Panc1 (cell line): ENCODE results near the gene ZMYND15. TPM values are rescaled to one million over a fixed set of nuclear protein-coding genes. Genes with fewer than 3 reads are reported as not detected.

ENCODE experiments used
- ATAC-seq: fragments of 200-7000 bp; cut with Tn5 transposase; 2 replicates; pipeline ENCODE4 v1.9.1; 2020; ENCODE audit warnings: mild to moderate bottlenecking, moderate library complexity
- BruUV-seq: library from RNA; stranded (reverse); fragments of 400-500 nt; replicated peaks from 2 replicates; lab custom pipeline; 2021; lab: Mats Ljungman, UMichigan
- CTCF ChIA-PET: fragments of 300-600 bp; sonication (Branson Sonifier 250); formaldehyde crosslinking; loops from one replicate; lab custom pipeline; 2022; ENCODE audit warnings: antibody characterized with exemption; lab: Charles Lee
- POLR2A ChIA-PET: fragments of 300-600 bp; sonication (Branson Sonifier 250); formaldehyde crosslinking; loops from one replicate; lab custom pipeline; 2022; ENCODE audit warnings: antibody characterized with exemption; lab: Charles Lee
- DNase-seq: peaks from one replicate; pipeline ENCODE4 v3.0.0-alpha.2; 2010; ENCODE audit warnings: low read depth, low spot score
- H3K27ac ChIP-seq: 2 replicates; pipeline ENCODE4 v1.5.1; 2011; ENCODE audit warnings: mild to moderate bottlenecking, low read length, inconsistent platforms
- H3K27me3 ChIP-seq: fragments of 200-500 bp; sonication (Bioruptor generic); 2 replicates; pipeline ENCODE4 v1.6.0; 2014; ENCODE audit warnings: low read length, inconsistent platforms; ENCODE audit not compliant: control insufficient read depth, insufficient read depth
- H3K36me3 ChIP-seq: fragments of 200-500 bp; sonication (Bioruptor generic); 2 replicates; pipeline ENCODE4 v1.5.1; 2014; ENCODE audit warnings: inconsistent platforms, mild to moderate bottlenecking, low read length, moderate library complexity; ENCODE audit not compliant: control insufficient read depth, insufficient read depth
- H3K4me1 ChIP-seq: 2 replicates; pipeline ENCODE4 v1.5.1; 2011; ENCODE audit warnings: inconsistent platforms, mild to moderate bottlenecking, low read length, moderate library complexity; ENCODE audit not compliant: control insufficient read depth, insufficient read depth
- H3K4me3 ChIP-seq, 2 experiments: 2 replicates each; pipeline ENCODE4 v1.5.1; 2011 to 2012; ENCODE audit warnings: low read depth in 2 of 2, low read length in 2 of 2, mild to moderate bottlenecking in 2 of 2, inconsistent platforms in 1 of 2, moderate library complexity in 1 of 2
- H3K9me3 ChIP-seq: fragments of 200-500 bp; sonication (Bioruptor generic); 2 replicates; pipeline ENCODE4 v1.5.1; 2014; ENCODE audit warnings: low read depth, mild to moderate bottlenecking, inconsistent platforms, low read length, moderate library complexity; ENCODE audit not compliant: control insufficient read depth, insufficient read depth
- CTCF ChIP-seq: fragments of 450-650 bp; IDR thresholded peaks from 2 replicates; pipeline ENCODE4 v1.5.1; 2017; ENCODE audit warnings: mild to moderate bottlenecking
- POLR2AphosphoS5 ChIP-seq: IDR thresholded peaks from 2 replicates; pipeline ENCODE4 v1.6.1; 2012; ENCODE audit warnings: mild to moderate bottlenecking, low read depth, low read length, moderate library complexity
- REST ChIP-seq, 2 experiments: IDR thresholded peaks; 2 replicates each; pipeline ENCODE4 v1.6.1; 2011 to 2012; ENCODE audit warnings: low read depth in 2 of 2, control low read depth in 1 of 2, low read length in 1 of 2, mild to moderate bottlenecking in 1 of 2, moderate library complexity in 1 of 2; ENCODE audit not compliant: insufficient read depth in 1 of 2
- SIN3A ChIP-seq: IDR thresholded peaks from 2 replicates; pipeline ENCODE4 v1.6.1; 2012; ENCODE audit warnings: low read depth, mild to moderate bottlenecking, low read length, moderate library complexity, borderline replicate concordance; ENCODE audit not compliant: insufficient read depth
- TCF7L2 ChIP-seq: IDR thresholded peaks from 2 replicates; pipeline ENCODE4 v1.6.1; 2011; ENCODE audit warnings: mild to moderate bottlenecking, low read depth, low read length, inconsistent platforms
- in situ Hi-C: cut with HindIII; loops from 2 replicates; pipeline ENCODE4 v1.10.0; 2016; ENCODE audit warnings: low sequenced_read_pairs, low pct_unique_long_range_greater_than_20kb
- intact Hi-C: fragments of 100-400 bp; cut with micrococcal nuclease; formaldehyde crosslinking; loops from one replicate; pipeline ENCODE4 v1.10.0; 2022; ENCODE audit not compliant: unreplicated experiment
- total RNA-seq: library from RNA; stranded (reverse); gene quantifications from one replicate; pipeline ENCODE4 v1.2.1, GENCODE V29; 2021; ENCODE audit not compliant: unreplicated experiment

The ZMYND15 gene
- total RNA-seq, 1 experiment from 2014 or later = 0.28 TPM

- ChIA-PET POLR2A (no interaction called here), CTCF (no interaction called here)
- no peaks in the 10 kb centered on the region for H3K9me3 ChIP-seq
- BruUV-seq = no TSS peak
- no peak overlapping the region for H3K27ac ChIP-seq
- H3K27me3 ChIP-seq = no peaks in the 10 kb centered on the region
- intact Hi-C loops = no loop called here
- ATAC-seq = no peak
- DNase-seq = no peak
- in situ Hi-C loops = no loop called here
- no peaks in the 10 kb centered on the region for H3K4me1 ChIP-seq
- TF ChIP-seq POLR2AphosphoS5 (no peak), CTCF (no peak), TCF7L2 (no peak), REST (IDR thresholded peaks at IDR 0.05; ENCODE audit: insufficient read depth in 1 of 2, low read depth in 2 of 2, low read length in 1 of 2) (no peak), SIN3A (no peak)
- H3K36me3 ChIP-seq = no peaks in the 10 kb centered on the region; the same call in 1 of the 2 replicates
- H3K4me3 ChIP-seq = no peak overlapping the region
Observed at GRCh38 chr17:4691686-4692085, 47.9 kb upstream of the ZMYND15 start.

GRCh38 chr17:4693416-4693815 is 46.2 kb upstream of the ZMYND15 start:
- Histone ChIP-seq H3K9me3 (no peaks in the 10 kb centered on the region), H3K4me3 (no peak overlapping the region), H3K27ac (no peak overlapping the region), H3K36me3 (no peaks in the 10 kb centered on the region), H3K4me1 (no peaks in the 10 kb centered on the region), H3K27me3 (no peaks in the 10 kb centered on the region)
- POLR2A ChIA-PET = no interaction called here
- intact Hi-C loops = no loop called here
- TF ChIP-seq REST (IDR thresholded peaks at IDR 0.05; ENCODE audit: insufficient read depth in 1 of 2, low read depth in 2 of 2, low read length in 1 of 2) (no peak), TCF7L2 (no peak), SIN3A (no peak), CTCF (no peak), POLR2AphosphoS5 (no peak)
- no peak for DNase-seq
- CTCF ChIA-PET = no interaction called here
- in situ Hi-C loops = no loop called here
- no TSS peak for BruUV-seq
- ATAC-seq = no peak
